Esophagus squamous epithelium (tissue), 4 donors: ENCODE results near the gene DMTF1.

Source experiments
- POLR2A ChIP-seq, 4 donors: fragments of 450-650 bp; IDR thresholded peaks; one replicate each; pipeline ENCODE4 v1.6.1; 2017; ENCODE audit warnings: antibody characterized with exemption in 4 of 4, mild to moderate bottlenecking in 4 of 4, moderate library complexity in 3 of 4
- TF ChIP-seq, protein P1 (sequence below), 6 experiments: fragments of 450-650 bp in 4 of 6; fragments of 200-600 bp in 2 of 6; sonication (generic) in 2 of 6; IDR thresholded peaks; one replicate each; pipeline ENCODE4 v1.5.1; 2016 to 2019; ENCODE audit warnings: antibody characterized with exemption in 6 of 6, mild to moderate bottlenecking in 4 of 6, moderate library complexity in 4 of 6

DNA sequence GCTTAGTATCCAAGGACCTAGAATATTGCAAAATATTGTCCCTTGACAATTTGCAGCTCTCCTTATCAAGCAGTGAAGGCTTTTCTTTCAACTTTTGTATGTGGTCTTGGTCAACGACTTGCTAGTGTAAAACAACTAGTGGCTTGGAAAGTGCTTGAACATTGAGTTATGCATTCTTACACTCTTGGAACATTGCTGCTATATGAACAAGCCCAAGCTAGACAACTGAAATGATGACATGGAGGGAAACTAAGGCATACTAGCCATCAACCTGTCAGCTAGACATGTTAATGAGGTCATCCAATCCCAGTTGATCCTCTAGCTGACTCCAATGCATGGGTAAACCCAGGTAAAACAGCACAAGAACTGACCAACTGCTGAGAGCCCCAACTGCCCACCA, 12.7 kb upstream of the DMTF1 start:
- TF ChIP-seq, protein P1, sequence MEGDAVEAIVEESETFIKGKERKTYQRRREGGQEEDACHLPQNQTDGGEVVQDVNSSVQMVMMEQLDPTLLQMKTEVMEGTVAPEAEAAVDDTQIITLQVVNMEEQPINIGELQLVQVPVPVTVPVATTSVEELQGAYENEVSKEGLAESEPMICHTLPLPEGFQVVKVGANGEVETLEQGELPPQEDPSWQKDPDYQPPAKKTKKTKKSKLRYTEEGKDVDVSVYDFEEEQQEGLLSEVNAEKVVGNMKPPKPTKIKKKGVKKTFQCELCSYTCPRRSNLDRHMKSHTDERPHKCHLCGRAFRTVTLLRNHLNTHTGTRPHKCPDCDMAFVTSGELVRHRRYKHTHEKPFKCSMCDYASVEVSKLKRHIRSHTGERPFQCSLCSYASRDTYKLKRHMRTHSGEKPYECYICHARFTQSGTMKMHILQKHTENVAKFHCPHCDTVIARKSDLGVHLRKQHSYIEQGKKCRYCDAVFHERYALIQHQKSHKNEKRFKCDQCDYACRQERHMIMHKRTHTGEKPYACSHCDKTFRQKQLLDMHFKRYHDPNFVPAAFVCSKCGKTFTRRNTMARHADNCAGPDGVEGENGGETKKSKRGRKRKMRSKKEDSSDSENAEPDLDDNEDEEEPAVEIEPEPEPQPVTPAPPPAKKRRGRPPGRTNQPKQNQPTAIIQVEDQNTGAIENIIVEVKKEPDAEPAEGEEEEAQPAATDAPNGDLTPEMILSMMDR (IDR thresholded peaks at IDR 0.05) = no peak
- TF ChIP-seq POLR2A (IDR thresholded peaks at IDR 0.05) = no peak
